ENCODE results near the gene PPP1R12A.

PPP1R12A gene

GRCh38 chr12:79975143-79975542 is 40.2 kb upstream of the PPP1R12A start:
- no peak overlapping the region for H3K4me3 ChIP-seq (replicated peaks; ENCODE audit: low read depth, low read length)
- TF ChIP-seq, protein P1, sequence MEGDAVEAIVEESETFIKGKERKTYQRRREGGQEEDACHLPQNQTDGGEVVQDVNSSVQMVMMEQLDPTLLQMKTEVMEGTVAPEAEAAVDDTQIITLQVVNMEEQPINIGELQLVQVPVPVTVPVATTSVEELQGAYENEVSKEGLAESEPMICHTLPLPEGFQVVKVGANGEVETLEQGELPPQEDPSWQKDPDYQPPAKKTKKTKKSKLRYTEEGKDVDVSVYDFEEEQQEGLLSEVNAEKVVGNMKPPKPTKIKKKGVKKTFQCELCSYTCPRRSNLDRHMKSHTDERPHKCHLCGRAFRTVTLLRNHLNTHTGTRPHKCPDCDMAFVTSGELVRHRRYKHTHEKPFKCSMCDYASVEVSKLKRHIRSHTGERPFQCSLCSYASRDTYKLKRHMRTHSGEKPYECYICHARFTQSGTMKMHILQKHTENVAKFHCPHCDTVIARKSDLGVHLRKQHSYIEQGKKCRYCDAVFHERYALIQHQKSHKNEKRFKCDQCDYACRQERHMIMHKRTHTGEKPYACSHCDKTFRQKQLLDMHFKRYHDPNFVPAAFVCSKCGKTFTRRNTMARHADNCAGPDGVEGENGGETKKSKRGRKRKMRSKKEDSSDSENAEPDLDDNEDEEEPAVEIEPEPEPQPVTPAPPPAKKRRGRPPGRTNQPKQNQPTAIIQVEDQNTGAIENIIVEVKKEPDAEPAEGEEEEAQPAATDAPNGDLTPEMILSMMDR (IDR thresholded peaks at IDR 0.05; ENCODE audit: low read depth, low read length, missing control alignments) = no peak
- DNase-seq (ENCODE audit: extremely low read depth, low read depth) = no peak

- TF ChIP-seq, protein P1 (IDR thresholded peaks at IDR 0.05; ENCODE audit: low read depth, low read length, missing control alignments) = no peak
- no peak for DNase-seq (ENCODE audit: extremely low read depth, low read depth)
- H3K4me3 ChIP-seq (replicated peaks; ENCODE audit: low read depth, low read length) = no peak overlapping the region
Observed at GRCh38 chr12:79973801-79974200, 38.9 kb upstream of the PPP1R12A start.

DNA sequence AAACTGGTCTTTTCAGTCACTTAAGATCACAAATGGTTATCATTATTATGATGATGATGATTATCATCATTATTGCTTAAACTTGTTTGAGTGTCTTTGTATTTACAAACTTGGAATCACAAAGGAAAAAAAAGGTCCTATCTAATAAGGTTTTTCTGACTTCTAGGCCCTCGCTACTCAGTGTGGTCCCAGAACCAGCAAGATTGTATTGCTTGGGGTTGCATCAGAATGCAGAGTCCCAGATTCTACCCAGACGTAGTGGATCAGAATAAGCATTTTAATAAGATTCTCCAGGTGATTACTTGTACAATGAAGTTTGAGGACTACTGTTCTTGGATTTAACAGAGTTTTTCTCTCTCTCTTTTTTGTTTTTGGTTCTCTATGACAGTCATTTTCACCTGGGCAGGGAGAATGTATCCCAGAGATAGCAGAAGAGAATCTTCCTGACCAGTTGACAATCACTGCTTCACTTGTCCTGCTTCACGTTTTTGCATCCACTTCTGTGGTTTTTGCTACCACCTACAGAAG is 29.3 kb upstream of the PPP1R12A start:
- TF ChIP-seq, protein P1 (IDR thresholded peaks at IDR 0.05; ENCODE audit: low read depth, low read length, missing control alignments) = no peak
- DNase-seq (ENCODE audit: extremely low read depth, low read depth) = no peak
- H3K4me3 ChIP-seq (replicated peaks; ENCODE audit: low read depth, low read length) = no peak overlapping the region

DNA sequence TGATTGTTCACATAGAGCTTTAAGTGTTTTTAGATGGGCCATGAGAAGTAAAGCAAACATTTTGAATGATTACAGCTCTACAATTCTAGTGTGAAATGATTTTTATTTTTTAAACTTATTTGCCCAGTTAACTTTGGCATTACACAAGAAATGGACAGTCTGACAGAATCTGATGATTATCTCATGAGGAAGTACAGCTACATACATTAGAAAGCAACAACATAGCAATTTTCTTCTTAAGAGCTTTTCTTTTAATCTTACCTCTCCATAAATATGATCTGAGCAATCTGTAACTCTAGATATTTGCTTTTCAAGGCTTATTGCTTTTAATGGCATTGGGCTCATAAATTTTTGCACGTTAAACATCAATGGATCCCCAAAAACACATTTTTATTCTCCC is 26.5 kb upstream of the PPP1R12A start:
- TF ChIP-seq, protein P1 (IDR thresholded peaks at IDR 0.05; ENCODE audit: low read depth, low read length, missing control alignments) = no peak
- no peak for DNase-seq (ENCODE audit: extremely low read depth, low read depth)
- H3K4me3 ChIP-seq (replicated peaks; ENCODE audit: low read depth, low read length) = no peak overlapping the region

DNA sequence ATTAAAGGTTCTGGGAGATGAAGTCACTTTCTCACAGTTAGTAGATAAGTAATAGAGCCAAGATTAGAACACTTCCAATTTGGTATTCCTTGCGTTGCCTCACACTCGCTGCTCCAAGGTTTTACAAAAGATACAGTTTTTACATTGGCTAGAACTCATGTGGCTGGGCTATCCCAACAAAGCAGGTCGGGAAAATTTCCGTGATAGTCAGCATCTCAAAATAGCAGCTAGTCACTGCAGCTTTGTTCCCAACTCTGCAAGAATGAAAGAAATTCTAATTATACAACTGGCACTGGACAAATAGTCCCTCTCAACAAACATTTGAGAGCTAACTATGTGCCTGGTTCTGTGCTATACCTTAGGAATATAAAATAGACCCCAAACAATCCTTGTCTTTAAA is 24.6 kb upstream of the PPP1R12A start:
- no peak for DNase-seq (ENCODE audit: extremely low read depth, low read depth)
- TF ChIP-seq, protein P1 (IDR thresholded peaks at IDR 0.05; ENCODE audit: low read depth, low read length, missing control alignments) = no peak
- H3K4me3 ChIP-seq (replicated peaks; ENCODE audit: low read depth, low read length) = no peak overlapping the region

GRCh38 chr12:79956896-79957295 is 22.0 kb upstream of the PPP1R12A start:
- TF ChIP-seq, protein P1 (IDR thresholded peaks at IDR 0.05; ENCODE audit: low read depth, low read length, missing control alignments) = no peak
- no peak overlapping the region for H3K4me3 ChIP-seq (replicated peaks; ENCODE audit: low read depth, low read length)
- DNase-seq (ENCODE audit: extremely low read depth, low read depth) = no peak

- DNase-seq (ENCODE audit: extremely low read depth, low read depth) = no peak
- no peak overlapping the region for H3K4me3 ChIP-seq (replicated peaks; ENCODE audit: low read depth, low read length)
- TF ChIP-seq, protein P1 (IDR thresholded peaks at IDR 0.05; ENCODE audit: low read depth, low read length, missing control alignments) = no peak
Observed at GRCh38 chr12:79955561-79955960, 20.7 kb upstream of the PPP1R12A start.
